ENCODE results near the gene CR1.
"Not testable (repeated sequence)": the region's sequence is repeated elsewhere in the genome, so short reads cannot be mapped to it uniquely, and the experiment has no call there.

CR1 gene

DNA sequence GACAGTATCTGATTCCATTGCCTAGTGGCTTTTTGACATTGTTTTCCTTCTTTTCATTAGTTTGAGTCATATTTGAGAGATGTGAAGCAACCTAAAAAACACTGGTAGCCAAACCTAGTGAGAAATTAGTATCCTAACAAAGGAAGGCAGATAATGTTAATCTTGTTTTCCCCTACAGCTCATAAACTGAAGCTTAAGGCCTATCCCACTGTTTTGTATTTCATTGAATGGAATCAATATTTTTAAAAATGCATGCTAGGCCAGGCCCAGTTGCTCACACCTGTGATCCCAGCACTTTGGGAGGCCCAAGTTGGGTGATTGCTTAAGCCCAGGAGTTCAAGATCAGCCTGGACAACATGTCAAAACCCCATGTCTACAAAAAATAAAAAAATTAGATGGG, 150.2 kb downstream of the CR1 start:
- no peak for DNase-seq

DNA sequence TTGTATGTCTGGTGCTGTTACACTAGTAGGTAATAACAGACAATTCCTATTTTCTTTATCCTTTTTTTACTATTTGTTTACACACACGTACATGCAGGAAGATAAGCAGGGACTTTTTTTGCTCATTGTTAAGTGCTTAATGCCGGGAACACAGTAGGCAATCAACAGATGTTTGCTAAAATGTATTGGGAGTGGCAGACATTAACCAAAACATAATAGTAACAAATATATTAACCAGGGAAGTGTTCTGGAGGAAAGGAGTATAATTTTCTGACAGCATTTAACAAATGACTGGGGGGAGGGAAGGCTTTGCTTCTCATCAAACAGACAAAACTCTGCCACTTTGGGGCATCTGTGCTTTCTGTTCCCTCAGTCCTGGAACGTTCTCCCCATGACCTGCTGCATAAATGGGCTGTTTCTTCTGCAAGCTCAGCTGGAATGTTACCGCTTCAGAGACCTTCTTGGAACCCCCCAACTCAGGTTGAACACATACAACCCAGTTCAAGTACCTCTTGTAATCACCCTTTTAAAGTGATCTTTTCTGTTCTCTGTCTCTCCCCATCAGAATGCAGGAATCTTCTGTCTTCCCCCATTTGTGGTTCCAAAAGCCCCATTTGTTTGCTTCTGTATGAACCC, 151.1 kb downstream of the CR1 start:
- DNase-seq, result no peak

DNA sequence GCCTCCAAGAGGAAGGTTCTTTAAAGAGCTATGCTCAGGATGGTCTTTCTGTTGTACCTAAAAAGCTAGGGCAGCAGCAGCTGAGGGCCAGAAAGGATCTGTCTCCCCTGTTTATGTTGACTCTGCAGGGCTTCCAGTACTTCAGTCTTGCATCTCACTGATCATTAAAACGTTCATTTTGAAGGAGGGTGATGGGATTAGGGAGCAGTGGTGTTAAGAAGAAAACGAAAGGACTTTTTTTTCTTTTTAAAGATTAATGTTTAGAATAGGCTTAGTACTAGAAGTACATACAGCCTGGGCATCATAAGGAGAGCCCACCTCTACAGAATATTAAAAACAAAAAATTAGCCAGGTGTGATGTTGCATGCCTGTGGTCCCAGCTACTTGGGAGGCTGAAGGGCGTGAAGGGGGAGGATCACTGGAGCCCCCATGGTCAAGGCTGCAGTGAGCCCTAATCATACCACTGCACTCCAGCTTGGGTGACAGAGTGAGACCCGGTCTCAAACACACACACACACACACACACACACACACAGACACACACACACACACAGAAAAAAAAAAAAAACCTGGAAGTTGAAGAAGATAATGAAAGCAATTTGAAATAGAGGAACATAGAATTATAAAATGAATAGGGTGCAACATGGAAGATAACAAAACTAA, 151.8 kb downstream of the CR1 start:
- DNase-seq, result no peak

GRCh38 chr1:207648334-207649209, 152.6 kb downstream of the CR1 start:
- no peak for DNase-seq

- no peak for DNase-seq
Observed at GRCh38 chr1:207649210-207649753, 153.3 kb downstream of the CR1 start.

DNA sequence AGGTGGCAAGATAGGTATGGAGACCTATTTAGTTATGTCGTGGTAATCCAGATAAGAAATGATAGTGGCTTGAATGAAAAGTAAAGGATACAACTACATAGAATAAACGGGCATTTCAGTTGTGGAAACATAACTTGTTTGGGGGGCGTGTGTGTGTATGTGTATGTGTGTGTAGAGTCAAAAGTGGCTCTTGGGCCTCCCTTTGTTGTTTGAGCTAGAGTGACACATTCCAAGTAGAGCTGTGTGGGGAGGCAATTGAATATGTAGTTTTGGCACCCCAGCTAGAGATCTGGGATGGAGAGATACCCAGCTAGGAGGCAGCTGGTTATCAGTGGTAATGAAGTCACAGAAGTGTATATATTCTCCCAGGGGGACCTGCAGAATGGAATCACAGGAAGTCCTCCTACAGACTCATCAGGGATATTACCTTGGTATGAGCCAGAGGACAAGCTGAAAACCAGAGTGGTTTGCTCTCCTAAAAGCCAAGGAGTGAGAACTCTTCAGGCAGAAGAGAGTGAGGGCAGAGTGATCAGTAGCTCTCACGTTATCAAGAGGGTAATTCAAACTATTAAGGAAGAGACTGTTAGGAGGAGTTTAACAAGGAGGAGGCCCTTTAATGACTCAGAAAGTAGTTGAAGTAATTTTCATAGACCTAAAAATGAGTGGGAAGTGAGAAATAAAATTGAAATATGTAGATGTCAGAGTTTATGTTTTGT, 154.1 kb downstream of the CR1 start:
- no peak for DNase-seq

DNA sequence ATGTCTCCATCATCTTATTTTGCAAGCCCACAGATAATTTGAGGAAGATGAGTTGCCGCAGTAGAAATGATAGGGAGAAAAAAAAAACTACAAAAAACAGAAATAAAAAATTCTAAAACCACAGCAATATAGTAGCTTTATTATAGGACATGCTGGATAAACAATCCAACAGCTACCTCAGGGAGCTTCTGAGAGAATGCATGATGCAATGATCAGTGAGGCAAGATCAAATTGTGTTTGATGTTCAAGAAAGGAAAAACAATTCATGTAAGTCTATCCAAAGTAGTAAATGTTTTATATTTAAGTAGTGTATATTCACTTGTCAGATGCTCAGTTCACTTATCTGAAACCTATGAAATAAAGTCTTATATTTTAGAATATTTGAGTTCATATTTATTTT, 155.6 kb downstream of the CR1 start:
- DNase-seq, result no peak

DNA sequence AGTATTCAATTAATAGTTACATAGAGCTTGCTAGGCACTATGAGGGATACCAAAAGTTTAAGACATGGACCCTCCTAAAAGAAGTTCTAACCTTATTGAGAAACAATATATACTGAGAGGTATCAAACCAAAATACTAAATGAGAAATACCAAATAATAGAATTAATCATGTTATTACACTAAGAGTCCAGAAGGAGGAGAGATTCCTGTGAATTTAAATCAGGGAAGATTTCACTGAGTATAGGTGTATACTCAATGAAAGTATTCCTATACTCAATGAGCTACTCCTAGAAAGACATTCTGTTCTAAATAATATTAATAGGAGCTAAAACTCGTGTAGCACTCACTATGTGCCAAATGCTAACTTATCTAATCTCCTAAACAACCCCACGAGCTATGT, 158.4 kb downstream of the CR1 start:
- no peak for DNase-seq

GRCh38 chr1:207658408-207658807, 162.5 kb downstream of the CR1 start:
- no peak for DNase-seq

GRCh38 chr1:207658904-207659485, 163.0 kb downstream of the CR1 start:
- DNase-seq, result no peak

- no peak for DNase-seq
Observed at GRCh38 chr1:207659545-207660153, 163.7 kb downstream of the CR1 start.

GRCh38 chr1:207661420-207661819, 165.5 kb downstream of the CR1 start:
- DNase-seq, result not testable (repeated sequence)

GRCh38 chr1:207666342-207666741, 170.4 kb downstream of the CR1 start:
- DNase-seq, result no peak

- no peak for DNase-seq
Observed at GRCh38 chr1:207669528-207670009, 173.6 kb downstream of the CR1 start.

DNA sequence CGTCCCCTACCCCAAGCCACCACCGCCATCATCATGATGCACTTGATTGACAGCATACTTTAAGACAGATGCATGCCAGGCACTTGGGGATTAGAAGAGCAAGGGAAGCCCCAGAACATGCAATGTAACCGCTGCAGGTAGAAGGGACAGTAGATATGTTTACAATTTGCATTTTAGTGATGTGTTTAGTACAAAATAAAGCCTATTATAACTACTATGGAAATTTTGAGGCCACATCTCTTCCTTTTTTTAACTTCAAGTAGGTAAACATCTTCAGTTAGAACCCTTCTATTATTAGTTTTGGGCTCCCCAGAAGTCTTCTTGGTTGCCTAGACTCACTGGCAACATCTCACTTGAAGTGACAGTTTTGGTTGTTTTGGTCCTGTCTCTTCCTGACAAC, 174.2 kb downstream of the CR1 start:
- no peak for DNase-seq

GRCh38 chr1:207670997-207671396, 175.0 kb downstream of the CR1 start:
- no peak for DNase-seq

- DNase-seq, result no peak
Observed at GRCh38 chr1:207672522-207673130, 176.7 kb downstream of the CR1 start.

GRCh38 chr1:207673399-207673798, 177.4 kb downstream of the CR1 start:
- DNase-seq, result no peak

DNA sequence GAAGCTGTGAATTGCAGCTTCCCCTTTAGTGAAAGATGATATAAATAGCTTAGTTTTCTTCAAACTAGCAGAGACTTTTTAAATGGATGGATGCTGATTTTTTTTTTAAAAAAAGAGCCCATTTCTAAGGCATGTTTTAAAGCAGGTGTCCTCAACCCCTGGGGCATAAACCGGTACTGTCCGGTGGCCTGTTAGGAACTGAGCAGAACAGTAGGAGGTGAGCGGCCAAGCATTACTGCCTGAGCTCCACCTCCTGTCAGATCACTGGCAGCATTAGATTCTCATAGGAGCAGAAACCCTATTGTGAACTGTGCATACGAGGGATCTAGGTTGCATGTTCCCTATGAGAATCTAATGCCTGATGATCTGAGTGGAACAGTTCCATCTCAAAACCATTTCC, 180.2 kb downstream of the CR1 start:
- no peak for DNase-seq

- not testable (repeated sequence) for DNase-seq
Observed at GRCh38 chr1:207680590-207681388, 184.8 kb downstream of the CR1 start.

Measured in activated effector memory CD4-positive, alpha-beta T cell treated with anti-CD3 and anti-CD28 coated beads, Interleukin-2, amount 50 U/mL, for 16 hours (primary cell).